OCI-LY7 (cell line): ENCODE measurements around the gene SIRPA.

Source experiments
- EZH2phosphoT487 ChIP-seq: fragments of 200-600 bp; sonication (generic); IDR thresholded peaks from 2 replicates; pipeline ENCODE4 v1.6.1; 2018; ENCODE audit warnings: low read depth, borderline replicate concordance, mild to moderate bottlenecking, mixed run types, antibody characterized with exemption, low read length, moderate library complexity, mixed read lengths
- TF ChIP-seq, protein P1 (sequence below): fragments of 200-600 bp; sonication (generic); conservative IDR thresholded peaks from 2 replicates; pipeline ENCODE4 v1.5.1; 2014; ENCODE audit warnings: mild to moderate bottlenecking, antibody characterized with exemption, low read length, moderate library complexity, mixed read lengths

DNA sequence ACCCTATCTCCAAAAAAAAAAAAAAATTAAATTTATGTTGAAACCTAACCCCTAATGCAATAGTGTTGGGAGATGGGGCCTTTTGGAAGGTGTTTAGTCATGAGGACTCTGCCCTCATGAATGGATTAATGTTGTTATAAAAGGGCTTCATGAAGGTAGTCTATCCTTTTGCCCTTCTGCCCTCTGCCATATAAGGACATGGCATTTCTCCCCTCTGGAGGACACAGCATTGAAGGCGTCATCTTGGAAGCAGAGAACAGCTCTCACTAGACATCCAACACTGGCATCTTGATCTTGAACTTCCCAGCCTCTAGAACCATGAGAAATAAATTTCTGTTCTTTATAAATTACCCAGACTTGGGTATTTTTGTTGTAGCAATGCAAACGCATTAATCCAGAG is 63.2 kb downstream of the SIRPA start:
- TF ChIP-seq, protein P1, sequence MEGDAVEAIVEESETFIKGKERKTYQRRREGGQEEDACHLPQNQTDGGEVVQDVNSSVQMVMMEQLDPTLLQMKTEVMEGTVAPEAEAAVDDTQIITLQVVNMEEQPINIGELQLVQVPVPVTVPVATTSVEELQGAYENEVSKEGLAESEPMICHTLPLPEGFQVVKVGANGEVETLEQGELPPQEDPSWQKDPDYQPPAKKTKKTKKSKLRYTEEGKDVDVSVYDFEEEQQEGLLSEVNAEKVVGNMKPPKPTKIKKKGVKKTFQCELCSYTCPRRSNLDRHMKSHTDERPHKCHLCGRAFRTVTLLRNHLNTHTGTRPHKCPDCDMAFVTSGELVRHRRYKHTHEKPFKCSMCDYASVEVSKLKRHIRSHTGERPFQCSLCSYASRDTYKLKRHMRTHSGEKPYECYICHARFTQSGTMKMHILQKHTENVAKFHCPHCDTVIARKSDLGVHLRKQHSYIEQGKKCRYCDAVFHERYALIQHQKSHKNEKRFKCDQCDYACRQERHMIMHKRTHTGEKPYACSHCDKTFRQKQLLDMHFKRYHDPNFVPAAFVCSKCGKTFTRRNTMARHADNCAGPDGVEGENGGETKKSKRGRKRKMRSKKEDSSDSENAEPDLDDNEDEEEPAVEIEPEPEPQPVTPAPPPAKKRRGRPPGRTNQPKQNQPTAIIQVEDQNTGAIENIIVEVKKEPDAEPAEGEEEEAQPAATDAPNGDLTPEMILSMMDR: no peak
- TF ChIP-seq EZH2phosphoT487: no peak
